A549 (cell line): ENCODE results near the gene GUCA2A. TPM values are rescaled to one million over a fixed set of nuclear protein-coding genes. Genes with fewer than 3 reads are reported as not detected.

Experiments
- ATAC-seq, 2 experiments: fragments of 200-7000 bp in 1 of 2; fragments of >200 bp in 1 of 2; cut with Nextera tagmentation in 1 of 2; cut with Tn5 transposase in 1 of 2; 3 replicates each; pipeline versions ENCODE4 v1.8.0 to v1.9.1; 2018 to 2020; ENCODE audit warnings: mild to moderate bottlenecking in 1 of 2, moderate library complexity in 1 of 2
- CTCF ChIA-PET: fragments of 300-600 bp; sonication (Branson Sonifier 250); formaldehyde crosslinking; extraction: SDS; loops from one replicate; lab custom pipeline; 2021; ENCODE audit warnings: antibody characterized with exemption, inconsistent platforms; lab: Yijun Ruan, JAX
- POLR2A ChIA-PET: fragments of 350-600 bp; formaldehyde crosslinking; extraction: SDS; loops from one replicate; lab custom pipeline; 2021; ENCODE audit warnings: antibody characterized with exemption, inconsistent platforms; lab: Yijun Ruan, JAX
- DNase-seq, 2 experiments: peaks; one replicate each; pipeline versions ENCODE4 v3.0.0 to v3.0.0-alpha.2; 2011 to 2016; ENCODE audit warnings: low read depth in 1 of 2, low spot score in 1 of 2
- FAIRE-seq: peaks from 2 replicates; lab custom pipeline; 2011; peaks lifted over from hg19 to GRCh38; lab: Jason Lieb, UNC
- H3K27ac ChIP-seq, 2 experiments: fragments of >200 bp; sonication (Bioruptor Twin); formaldehyde crosslinking; 3 replicates each; pipeline ENCODE4 v1.5.1; 2016 to 2017
- H3K4me1 ChIP-seq: fragments of >200 bp; sonication (Bioruptor Twin); formaldehyde crosslinking; 3 replicates; pipeline ENCODE4 v1.6.1; 2016
- H3K4me2 ChIP-seq: fragments of >200 bp; sonication (Bioruptor Twin); formaldehyde crosslinking; 3 replicates; pipeline ENCODE4 v1.6.1; 2016
- H3K4me3 ChIP-seq: fragments of >200 bp; sonication (Bioruptor Twin); formaldehyde crosslinking; 3 replicates; pipeline ENCODE4 v1.5.1; 2016
- H3K9me3 ChIP-seq: fragments of >200 bp; sonication (Bioruptor Twin); formaldehyde crosslinking; 3 replicates; pipeline ENCODE4 v1.6.1; 2016
- ATOH8 ChIP-seq: fragments of 250-450 bp; sonication (Bioruptor Pico); IDR thresholded peaks from 2 replicates; pipeline ENCODE4 v1.5.0; 2020; ENCODE audit warnings: low read depth, mild to moderate bottlenecking, moderate library complexity
- BHLHE40 ChIP-seq: IDR thresholded peaks from 2 replicates; pipeline ENCODE4 v1.6.1; 2012; ENCODE audit warnings: low read depth, low read length, inconsistent platforms
- CBX2 ChIP-seq: fragments of 200-600 bp; sonication (generic); IDR thresholded peaks from 2 replicates; pipeline ENCODE4 v1.6.1; 2016; ENCODE audit warnings: low read depth, mild to moderate bottlenecking, borderline replicate concordance
- CBX8 ChIP-seq: fragments of 200-600 bp; sonication (generic); IDR thresholded peaks from 2 replicates; pipeline ENCODE4 v1.6.1; 2016
- CHD2 ChIP-seq: fragments of 150-350 bp; IDR thresholded peaks from 2 replicates; pipeline ENCODE4 v1.6.1; 2014; ENCODE audit warnings: low read length; ENCODE audit not compliant: partially characterized antibody
- EHF ChIP-seq: fragments of 250-450 bp; sonication (Bioruptor Pico); IDR thresholded peaks from 2 replicates; pipeline ENCODE4 v1.5.0; 2020; ENCODE audit warnings: mild to moderate bottlenecking
- EHMT2 ChIP-seq: fragments of 200-600 bp; sonication (generic); IDR thresholded peaks from 2 replicates; pipeline ENCODE4 v1.6.1; 2016; ENCODE audit warnings: antibody characterized with exemption, low read depth, mild to moderate bottlenecking, moderate library complexity
- EP300 ChIP-seq, 2 experiments: fragments of >200 bp; sonication (Bioruptor Twin); formaldehyde crosslinking; IDR thresholded peaks; 2 replicates in 1 of 2; 3 replicates in 1 of 2; pipeline ENCODE4 v1.6.1; 2016 to 2017
- ESRRA ChIP-seq: fragments of 150-350 bp; IDR thresholded peaks from 2 replicates; pipeline ENCODE4 v1.6.1; 2014; ENCODE audit warnings: mild to moderate bottlenecking, low read length, borderline replicate concordance
- FOSB ChIP-seq: fragments of 250-450 bp; sonication (Bioruptor Pico); IDR thresholded peaks from 2 replicates; pipeline ENCODE4 v1.5.0; 2020; ENCODE audit warnings: mild to moderate bottlenecking, moderate library complexity
- FOSL2 ChIP-seq, 2 experiments: fragments of 450-650 bp in 1 of 2; fragments of >200 bp in 1 of 2; sonication (Bioruptor Twin) in 1 of 2; formaldehyde crosslinking; IDR thresholded peaks; 2 replicates each; pipeline versions ENCODE4 v1.5.0 to v1.6.1; 2016 to 2020; ENCODE audit warnings: mild to moderate bottlenecking in 1 of 2, moderate library complexity in 1 of 2
- FOXS1 ChIP-seq: fragments of 250-450 bp; sonication (Bioruptor Pico); IDR thresholded peaks from 2 replicates; pipeline ENCODE4 v1.5.0; 2020; ENCODE audit warnings: mild to moderate bottlenecking, moderate library complexity
- HDAC2 ChIP-seq: fragments of 200-600 bp; sonication (generic); IDR thresholded peaks from 2 replicates; pipeline ENCODE4 v1.6.1; 2016
- HOXA7 ChIP-seq: fragments of 250-450 bp; sonication (Bioruptor Pico); IDR thresholded peaks from 2 replicates; pipeline ENCODE4 v1.5.0; 2020; ENCODE audit warnings: mild to moderate bottlenecking, moderate library complexity
- JUNB ChIP-seq: fragments of >200 bp; sonication (Bioruptor Twin); formaldehyde crosslinking; IDR thresholded peaks from 2 replicates; pipeline ENCODE4 v1.6.1; 2016
- MAFK ChIP-seq: fragments of 450-650 bp; IDR thresholded peaks from 2 replicates; pipeline ENCODE4 v1.6.1; 2014; ENCODE audit not compliant: partially characterized antibody
- MAX ChIP-seq: IDR thresholded peaks from 2 replicates; pipeline ENCODE4 v1.6.1; 2012
- NR3C1 ChIP-seq: fragments of >200 bp; sonication (Bioruptor Twin); formaldehyde crosslinking; IDR thresholded peaks from 3 replicates; pipeline ENCODE4 v1.6.1; 2017
- RARB ChIP-seq: fragments of 250-450 bp; sonication (Bioruptor Pico); IDR thresholded peaks from 2 replicates; pipeline ENCODE4 v1.8.0; 2021; ENCODE audit warnings: mild to moderate bottlenecking, moderate library complexity
- REST ChIP-seq: fragments of 200-600 bp; sonication (generic); IDR thresholded peaks from 2 replicates; pipeline ENCODE4 v1.6.1; 2016; ENCODE audit warnings: antibody characterized with exemption, mild to moderate bottlenecking, moderate library complexity
- RFX5 ChIP-seq: fragments of 450-650 bp; IDR thresholded peaks from 2 replicates; pipeline ENCODE4 v1.7.1; 2014; ENCODE audit warnings: antibody characterized with exemption, mild to moderate bottlenecking, moderate library complexity
- TP53 ChIP-seq: fragments of 250-450 bp; sonication (Bioruptor Pico); IDR thresholded peaks from 2 replicates; pipeline ENCODE4 v1.5.0; 2021; ENCODE audit warnings: mild to moderate bottlenecking, moderate library complexity
- WGBS: methylation state at CpG from one replicate; pipeline ENCODE4 v1.1.6; 2017; ENCODE audit errors: missing lambda C conversion rate; 5-methylcytosine and 5-hydroxymethylcytosine counted together
- polyA plus RNA-seq, 4 experiments: library from polyadenylated mRNA; depleted of rRNA in 3 of 4; stranded (reverse); fragments of >200 nt; fragmentation: RNase III in 1 of 4; extraction: RNeasy Plus Mini Kit Qiagen cat#74134 plus additional on column Dnase treatment in 1 of 4; gene quantifications; 2 replicates in 3 of 4; 3 replicates in 1 of 4; pipeline ENCODE4 v1.2.3, GENCODE V29; 2011 to 2017

GUCA2A gene
- polyA plus RNA-seq, 2 of the 4 experiments (the other 2 are of a cell fraction): not detected

- H3K27ac ChIP-seq: no peak overlapping the region
- TF ChIP-seq CHD2 (no peak), MAFK (no peak), ATOH8 (CRISPR knock-in tag) (no peak), JUNB (no peak), TP53 (CRISPR knock-in tag) (no peak), HDAC2 (no peak), RARB (CRISPR knock-in tag) (no peak)
- 94% methylated on average over 4 of the region's 4 CpGs for WGBS
- ATAC-seq (no peak), FAIRE-seq (no peak), DNase-seq (no peak)
- no peak overlapping the region for H3K4me3 ChIP-seq
- CTCF ChIA-PET: interaction anchor here (0.6 to 8.2 kb wide), 2 partner anchors 8 to 104 kb away, joined by 3 to 29 read pairs; no protein-coding TSS in a partner anchor
- no peaks in the 10 kb centered on the region for H3K4me1 ChIP-seq
- H3K9me3 ChIP-seq: no peaks in the 10 kb centered on the region
- H3K4me2 ChIP-seq: no peak overlapping the region
- POLR2A ChIA-PET: no interaction called here
These were observed 17.1 kb upstream of the GUCA2A start for GRCh38 chr1:42181687-42182086.

- 91% methylated on average over 4 of the region's 4 CpGs for WGBS
- DNase-seq (no peak), FAIRE-seq (no peak), ATAC-seq (no peak)
- POLR2A ChIA-PET: no interaction called here
- H3K4me2 ChIP-seq: no peak overlapping the region
- CTCF ChIA-PET: no interaction called here
- H3K4me1 ChIP-seq: no peaks in the 10 kb centered on the region
- no peaks in the 10 kb centered on the region for H3K9me3 ChIP-seq
- no peak overlapping the region for H3K27ac ChIP-seq
- TF ChIP-seq FOSL2 (IDR thresholded peaks at IDR 0.05) (no peak), FOSL2 (CRISPR knock-in tag; IDR thresholded peaks at IDR 0.05) (no peak), RFX5 (no peak), MAFK (no peak), CBX2 (no peak)
- H3K4me3 ChIP-seq: no peak overlapping the region
These were observed 15.4 kb upstream of the GUCA2A start for GRCh38 chr1:42179900-42180329.

GRCh38 chr1:42179275-42179674, 14.7 kb upstream of the GUCA2A start:
- H3K27ac ChIP-seq: no peak overlapping the region
- ChIA-PET POLR2A (no interaction called here), CTCF (no interaction called here)
- H3K4me1 ChIP-seq: no peaks in the 10 kb centered on the region
- ATAC-seq: no peak
- DNase-seq: no peak
- no peaks in the 10 kb centered on the region for H3K9me3 ChIP-seq
- no peak overlapping the region for H3K4me3 ChIP-seq
- FAIRE-seq: no peak
- no peak overlapping the region for H3K4me2 ChIP-seq
- WGBS: 88% methylated on average over 2 of the region's 2 CpGs
- TF ChIP-seq NR3C1: no peak
- no peak for TF ChIP-seq MAX
- TF ChIP-seq EP300 (IDR thresholded peaks at IDR 0.05): no peak
- no peak for TF ChIP-seq HOXA7 (CRISPR knock-in tag)
- no peak for TF ChIP-seq ESRRA
- TF ChIP-seq CBX2: no peak
- TF ChIP-seq CBX8: no peak
- no peak for TF ChIP-seq FOSB (CRISPR knock-in tag)
- TF ChIP-seq EHF: no peak
- TF ChIP-seq, all 56 proteins: peak for 0

GRCh38 chr1:42178249-42178648, 13.7 kb upstream of the GUCA2A start:
- DNase-seq (no peak), ATAC-seq (no peak), FAIRE-seq (no peak)
- Histone ChIP-seq H3K27ac (no peak overlapping the region), H3K9me3 (no peaks in the 10 kb centered on the region), H3K4me1 (no peaks in the 10 kb centered on the region), H3K4me2 (no peak overlapping the region), H3K4me3 (no peak overlapping the region)
- CTCF ChIA-PET: no interaction called here
- POLR2A ChIA-PET: no interaction called here
- WGBS: 85% methylated on average over 3 of the region's 3 CpGs
- TF ChIP-seq EHMT2 (no peak), FOXS1 (CRISPR knock-in tag) (no peak), MAFK (peak; percentile 12), REST (no peak), BHLHE40 (no peak)
